ENCODE data around the gene COL28A1.

DNA sequence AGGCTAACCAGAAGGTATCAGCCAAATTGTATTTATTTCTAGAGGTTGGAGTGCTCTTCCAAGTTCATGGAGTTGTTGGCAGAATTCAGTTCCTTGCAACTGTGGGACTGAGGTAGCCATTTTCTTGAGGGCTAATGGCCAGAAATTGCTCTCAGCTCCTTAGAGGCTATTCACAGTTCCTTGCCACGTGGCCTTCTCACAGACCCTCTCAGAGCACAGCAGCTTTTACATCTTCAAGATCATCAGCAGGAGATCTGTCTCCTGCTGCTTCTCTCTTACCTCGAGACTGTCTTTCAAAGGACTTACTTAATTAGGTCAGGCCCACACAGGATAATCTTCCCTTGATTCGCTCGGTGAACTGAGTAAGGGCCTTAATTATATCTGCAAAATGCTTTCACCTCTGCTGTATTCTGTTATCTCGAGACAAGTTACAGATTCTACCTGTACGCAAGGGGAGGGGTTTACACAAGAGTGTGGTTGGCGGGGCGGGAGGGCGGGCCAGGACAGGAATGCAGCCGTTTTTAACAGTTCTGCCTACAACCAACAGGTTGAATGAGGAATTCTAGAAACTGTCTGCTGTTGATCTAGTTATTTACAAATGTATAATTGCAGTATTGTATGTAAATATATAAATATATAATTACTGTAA lies 46.0 kb upstream of the COL28A1 start:
- TF ChIP-seq, protein P1, sequence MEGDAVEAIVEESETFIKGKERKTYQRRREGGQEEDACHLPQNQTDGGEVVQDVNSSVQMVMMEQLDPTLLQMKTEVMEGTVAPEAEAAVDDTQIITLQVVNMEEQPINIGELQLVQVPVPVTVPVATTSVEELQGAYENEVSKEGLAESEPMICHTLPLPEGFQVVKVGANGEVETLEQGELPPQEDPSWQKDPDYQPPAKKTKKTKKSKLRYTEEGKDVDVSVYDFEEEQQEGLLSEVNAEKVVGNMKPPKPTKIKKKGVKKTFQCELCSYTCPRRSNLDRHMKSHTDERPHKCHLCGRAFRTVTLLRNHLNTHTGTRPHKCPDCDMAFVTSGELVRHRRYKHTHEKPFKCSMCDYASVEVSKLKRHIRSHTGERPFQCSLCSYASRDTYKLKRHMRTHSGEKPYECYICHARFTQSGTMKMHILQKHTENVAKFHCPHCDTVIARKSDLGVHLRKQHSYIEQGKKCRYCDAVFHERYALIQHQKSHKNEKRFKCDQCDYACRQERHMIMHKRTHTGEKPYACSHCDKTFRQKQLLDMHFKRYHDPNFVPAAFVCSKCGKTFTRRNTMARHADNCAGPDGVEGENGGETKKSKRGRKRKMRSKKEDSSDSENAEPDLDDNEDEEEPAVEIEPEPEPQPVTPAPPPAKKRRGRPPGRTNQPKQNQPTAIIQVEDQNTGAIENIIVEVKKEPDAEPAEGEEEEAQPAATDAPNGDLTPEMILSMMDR (conservative IDR thresholded peaks at IDR 0.05 in 1 of 2, IDR thresholded peaks at IDR 0.05 in 1 of 2; ENCODE audit: extremely low read depth in 1 of 2, insufficient read depth in 1 of 2, low read depth in 1 of 2, low read length in 2 of 2), result no peak
- no peak for TF ChIP-seq EZH2 (IDR thresholded peaks at IDR 0.05; ENCODE audit: borderline replicate concordance, low read length)
